Left renal cortex interstitium (tissue), 4 donors: ENCODE results near the gene SRSF12. TPM values are rescaled to one million over a fixed set of nuclear protein-coding genes. Genes with fewer than 3 reads are reported as not detected.
"Not testable (repeated sequence)": the region's sequence is repeated elsewhere in the genome, so short reads cannot be mapped to it uniquely, and the experiment has no call there.

Source experiments
- DNase-seq, 4 donors: peaks; one replicate each; pipeline ENCODE4 v3.0.0-alpha.2; 2013; ENCODE audit warnings: low read depth in 4 of 4, low spot score in 2 of 4, missing footprints in 1 of 4
- polyA plus RNA-seq, 4 donors: library from polyadenylated mRNA; unstranded; fragments of 120-200 nt; gene quantifications; one replicate each; pipeline ENCODE4 v1.2.1, GENCODE V29; 2013; ENCODE audit not compliant: insufficient read length in 4 of 4

Gene SRSF12
- polyA plus RNA-seq, 4 donors = 11.8 to 24.1 (median 15.7) TPM

GRCh38 chr6:89132057-89132456 is 14.2 kb upstream of the SRSF12 start:
- no peak for DNase-seq

- DNase-seq = no peak
Measured at GRCh38 chr6:89131599-89131998, 13.7 kb upstream of the SRSF12 start.

- DNase-seq = not testable (repeated sequence)
Measured at GRCh38 chr6:89128256-89128671, 10.4 kb upstream of the SRSF12 start.

- peak in 1 of 4 donors; percentile 17 for DNase-seq
Measured at GRCh38 chr6:89122625-89123024, 4.8 kb upstream of the SRSF12 start.

GRCh38 chr6:89121934-89122333 is 4.1 kb upstream of the SRSF12 start:
- no peak for DNase-seq

- no peak for DNase-seq
Measured at GRCh38 chr6:89120371-89120770, 2.5 kb upstream of the SRSF12 start.

GRCh38 chr6:89118931-89119330 is 1.1 kb upstream of the SRSF12 start:
- no peak for DNase-seq

- DNase-seq = no peak
Measured at GRCh38 chr6:89116702-89117101, 1.2 kb downstream of the SRSF12 start.

GRCh38 chr6:89111933-89112332 is 5.9 kb downstream of the SRSF12 start:
- DNase-seq = no peak

- DNase-seq = no peak
Measured at GRCh38 chr6:89110284-89110683, 7.6 kb downstream of the SRSF12 start.

- no peak for DNase-seq
Measured at GRCh38 chr6:89100114-89100513, 17.8 kb downstream of the SRSF12 start.

GRCh38 chr6:89098461-89098860 is 19.4 kb downstream of the SRSF12 start:
- no peak for DNase-seq

- no peak for DNase-seq
Measured at GRCh38 chr6:89087881-89088280, 30.0 kb downstream of the SRSF12 start.

- DNase-seq = no peak
Measured at GRCh38 chr6:89085409-89086205, 32.3 kb downstream of the SRSF12 start.

GRCh38 chr6:89084954-89085353 is 32.9 kb downstream of the SRSF12 start:
- DNase-seq = no peak

- DNase-seq = no peak
Measured at GRCh38 chr6:89084542-89084941, 33.3 kb downstream of the SRSF12 start.

GRCh38 chr6:89082486-89082891 is 35.4 kb downstream of the SRSF12 start:
- DNase-seq = peak in 2 of 4 donors; percentile 29 to 62

GRCh38 chr6:89081423-89082322 is 36.2 kb downstream of the SRSF12 start:
- DNase-seq = peak; percentile 86 to 97 (median 95)

GRCh38 chr6:89081129-89081422 is 36.8 kb downstream of the SRSF12 start:
- no peak for DNase-seq

- peak; percentile 95 to 99 (median 98) for DNase-seq
Measured at GRCh38 chr6:89080281-89081128, 37.4 kb downstream of the SRSF12 start, which contains the start of gene PNRC1. Gene PNRC1 (plus strand): TSS chr6:89080751. CDS start chr6:89080895, 144 bp downstream.
